ENCODE measurements around the gene HSFX3.

HSFX3 gene

GRCh38 chrX:149517308-149517707 lies 32.4 kb downstream of the HSFX3 start:
- no peak for TF ChIP-seq CTCF (IDR thresholded peaks at IDR 0.05)

- no peak for TF ChIP-seq CTCF (IDR thresholded peaks at IDR 0.05)
These were observed 33.1 kb downstream of the HSFX3 start for GRCh38 chrX:149516604-149517003.

- no peak for TF ChIP-seq CTCF (IDR thresholded peaks at IDR 0.05)
These were observed 33.6 kb downstream of the HSFX3 start for GRCh38 chrX:149515954-149516602.

- no peak for TF ChIP-seq CTCF (IDR thresholded peaks at IDR 0.05)
These were observed 35.8 kb downstream of the HSFX3 start for GRCh38 chrX:149513825-149514428.

- TF ChIP-seq CTCF (IDR thresholded peaks at IDR 0.05), result peak; percentile 54
These were observed 37.4 kb downstream of the HSFX3 start for GRCh38 chrX:149512225-149512885.

- TF ChIP-seq CTCF (IDR thresholded peaks at IDR 0.05), result no peak
These were observed 38.6 kb downstream of the HSFX3 start for GRCh38 chrX:149511081-149511480.

GRCh38 chrX:149510386-149510785 lies 39.3 kb downstream of the HSFX3 start:
- no peak for TF ChIP-seq CTCF (IDR thresholded peaks at IDR 0.05)

Measured in LNCAP (cell line).